Prostate gland (tissue), 2 donors: Measurements from ENCODE around the gene UMOD. TPM values are rescaled to one million over a fixed set of nuclear protein-coding genes. Genes with fewer than 3 reads are reported as not detected.

Source experiments
- DNase-seq: peaks from one replicate; pipeline ENCODE4 v3.0.0-alpha.2; 2019; ENCODE audit warnings: low spot score
- H3K27ac ChIP-seq, 2 donors: fragments of 200-600 bp; sonication (generic); 2 replicates each; pipeline ENCODE4 v1.5.1; 2017 to 2019
- H3K27me3 ChIP-seq: fragments of 200-600 bp; sonication (generic); replicated peaks from 2 replicates; pipeline ENCODE4 v1.5.1; 2019; ENCODE audit not compliant: insufficient read depth
- H3K36me3 ChIP-seq, 2 donors: fragments of 200-600 bp; sonication (generic); 1 replicate in 1 of 2; 2 replicates in 1 of 2; pipeline versions ENCODE4 v1.5.1 to v1.8.1; 2017 to 2019
- H3K4me1 ChIP-seq: fragments of 200-600 bp; sonication (generic); replicated peaks from 2 replicates; pipeline ENCODE4 v1.5.1; 2019
- H3K4me3 ChIP-seq, 2 donors: fragments of 200-600 bp; sonication (generic); 2 replicates each; pipeline ENCODE4 v1.5.1; 2017 to 2019
- H3K9me3 ChIP-seq: fragments of 200-600 bp; sonication (generic); 2 replicates; pipeline ENCODE4 v1.5.1; 2017
- CTCF ChIP-seq, 4 experiments: fragments of 200-600 bp in 2 of 4; fragments of 450-650 bp in 2 of 4; sonication (generic) in 2 of 4; IDR thresholded peaks; 1 replicate in 3 of 4; 2 replicates in 1 of 4; pipeline ENCODE4 v1.5.1; 2016 to 2019; ENCODE audit warnings: antibody characterized with exemption in 4 of 4, mild to moderate bottlenecking in 2 of 4, moderate library complexity in 2 of 4
- POLR2A ChIP-seq: fragments of 450-650 bp; IDR thresholded peaks from one replicate; pipeline ENCODE4 v1.6.1; 2016; ENCODE audit warnings: antibody characterized with exemption, mild to moderate bottlenecking
- POLR2AphosphoS5 ChIP-seq: sonication (generic); formaldehyde crosslinking; IDR thresholded peaks from one replicate; pipeline ENCODE4 v1.6.1; 2017; ENCODE audit warnings: antibody characterized with exemption
- WGBS: methylation state at CpG from one replicate; pipeline ENCODE4 v1.1.5; 2018; 5-methylcytosine and 5-hydroxymethylcytosine counted together
- intact Hi-C: fragments of 100-400 bp; cut with DNase I; formaldehyde crosslinking; loops from one replicate; pipeline ENCODE4 v1.14.2; 2022
- total RNA-seq, 2 donors: library from RNA; depleted of rRNA; stranded (reverse); fragments of >200 nt; gene quantifications; one replicate each; pipeline ENCODE4 v1.1.0, GENCODE V29; 2016

The UMOD gene
- total RNA-seq, 2 donors from 2014 or later: 1.5 TPM; not detected in 1

- Histone ChIP-seq H3K4me3 (no peak overlapping the region), H3K4me1 (peaks cover 9% of the 10 kb centered on the region), H3K36me3 (no peaks in the 10 kb centered on the region), H3K9me3 (no peaks in the 10 kb centered on the region), H3K27ac (no peak overlapping the region), H3K27me3 (no peaks in the 10 kb centered on the region)
- no peak for DNase-seq
- intact Hi-C loops: no loop called here
- TF ChIP-seq POLR2AphosphoS5 (no peak), CTCF (IDR thresholded peaks at IDR 0.05) (no peak), POLR2A (no peak)
- 91% methylated on average over 7 of the region's 7 CpGs for WGBS
These were observed 44.7 kb downstream of the UMOD start for GRCh38 chr16:20307791-20308190.

- intact Hi-C loops: no loop called here
- Histone ChIP-seq H3K27ac (no peak overlapping the region), H3K4me1 (peaks cover 9% of the 10 kb centered on the region), H3K9me3 (no peaks in the 10 kb centered on the region), H3K27me3 (no peaks in the 10 kb centered on the region), H3K36me3 (no peaks in the 10 kb centered on the region), H3K4me3 (no peak overlapping the region)
- TF ChIP-seq CTCF (IDR thresholded peaks at IDR 0.05) (no peak), POLR2AphosphoS5 (no peak), POLR2A (no peak)
- 93% methylated on average over 1 of the region's 1 CpG for WGBS
- no peak for DNase-seq
These were observed 45.3 kb downstream of the UMOD start for GRCh38 chr16:20307240-20307671.

- intact Hi-C loops: no loop called here
- no peak for DNase-seq
- no peak for TF ChIP-seq CTCF (IDR thresholded peaks at IDR 0.05)
- TF ChIP-seq POLR2A: no peak
- H3K27ac ChIP-seq: no peak overlapping the region
- H3K4me3 ChIP-seq: no peak overlapping the region
- H3K9me3 ChIP-seq: no peaks in the 10 kb centered on the region
- no peaks in the 10 kb centered on the region for H3K36me3 ChIP-seq
- 60% methylated on average over 4 of the region's 4 CpGs for WGBS
- H3K4me1 ChIP-seq: peaks cover 9% of the 10 kb centered on the region
- no peaks in the 10 kb centered on the region for H3K27me3 ChIP-seq
These were observed 46.1 kb downstream of the UMOD start for GRCh38 chr16:20306401-20306800.

GRCh38 chr16:20303012-20303411 lies 49.5 kb downstream of the UMOD start:
- Histone ChIP-seq H3K27ac (no peak overlapping the region), H3K4me1 (no peaks in the 10 kb centered on the region), H3K36me3 (no peaks in the 10 kb centered on the region), H3K4me3 (no peak overlapping the region), H3K27me3 (no peaks in the 10 kb centered on the region), H3K9me3 (no peaks in the 10 kb centered on the region)
- no peak for DNase-seq
- TF ChIP-seq CTCF (IDR thresholded peaks at IDR 0.05): no peak
- TF ChIP-seq POLR2A: no peak
- peak; percentile 15 for TF ChIP-seq POLR2AphosphoS5
- intact Hi-C loops: loop anchor here (5.0 kb wide), 1 partner anchor 396 kb away; no protein-coding TSS in a partner anchor
- WGBS: 62% methylated on average over 4 of the region's 4 CpGs

GRCh38 chr16:20302389-20302788 lies 50.1 kb downstream of the UMOD start:
- 70% methylated on average over 5 of the region's 5 CpGs for whole genome bisulfite sequencing
- H3K4me3 ChIP-seq: no peak overlapping the region
- TF ChIP-seq POLR2A (no peak), POLR2AphosphoS5 (no peak), CTCF (IDR thresholded peaks at IDR 0.05) (no peak)
- H3K36me3 ChIP-seq: no peaks in the 10 kb centered on the region
- H3K27me3 ChIP-seq: no peaks in the 10 kb centered on the region
- no peaks in the 10 kb centered on the region for H3K9me3 ChIP-seq
- H3K27ac ChIP-seq: no peak overlapping the region
- H3K4me1 ChIP-seq: no peaks in the 10 kb centered on the region
- no peak for DNase-seq
- intact Hi-C loops: loop anchor here (5.0 kb wide), 1 partner anchor 395 kb away; no protein-coding TSS in a partner anchor
